Measurements from ENCODE around the gene PPP2R3A.
"Not testable (repeated sequence)": the region's sequence is repeated elsewhere in the genome, so short reads cannot be mapped to it uniquely, and the experiment has no call there.

GRCh38 chr3:136119783-136120182, 154.3 kb downstream of the PPP2R3A start:
- not testable (repeated sequence) for TF ChIP-seq CTCF (conservative IDR thresholded peaks at IDR 0.05; ENCODE audit: low read depth, low read length); EZH2 (IDR thresholded peaks at IDR 0.05; ENCODE audit: borderline replicate concordance, low read depth, low read length, poor library complexity, severe bottlenecking)

Measured in A673 (cell line).